ENCODE data around the gene CBX2.

Gene CBX2

GRCh38 chr17:79802039-79802735, 24.2 kb downstream of the CBX2 start:
- no peak for DNase-seq

GRCh38 chr17:79802736-79803420, 24.9 kb downstream of the CBX2 start:
- no peak for DNase-seq

- no peak for DNase-seq
These were observed 25.6 kb downstream of the CBX2 start for GRCh38 chr17:79803421-79803996.

- no peak for DNase-seq
These were observed 26.3 kb downstream of the CBX2 start for GRCh38 chr17:79803997-79804855.

- DNase-seq = no peak
These were observed 27.1 kb downstream of the CBX2 start for GRCh38 chr17:79804856-79805696.

- DNase-seq = no peak
These were observed 28.5 kb downstream of the CBX2 start for GRCh38 chr17:79806446-79806760.

- DNase-seq = no peak
These were observed 29.1 kb downstream of the CBX2 start for GRCh38 chr17:79806863-79807720.

- DNase-seq = peak; percentile 65
These were observed 31.0 kb downstream of the CBX2 start for GRCh38 chr17:79808763-79809529.

GRCh38 chr17:79809530-79810129, 31.7 kb downstream of the CBX2 start:
- no peak for DNase-seq

- DNase-seq = peak; percentile 72
These were observed 32.4 kb downstream of the CBX2 start for GRCh38 chr17:79810130-79811010.

- peak; percentile 50 for DNase-seq
These were observed 33.3 kb downstream of the CBX2 start for GRCh38 chr17:79811011-79811867.

GRCh38 chr17:79811868-79812352, 34.0 kb downstream of the CBX2 start:
- DNase-seq = no peak

- DNase-seq = no peak
These were observed 34.7 kb downstream of the CBX2 start for GRCh38 chr17:79812353-79813258.

GRCh38 chr17:79813297-79814126, 35.6 kb downstream of the CBX2 start:
- no peak for DNase-seq

GRCh38 chr17:79814127-79814973, 36.4 kb downstream of the CBX2 start:
- DNase-seq = no peak

All from kidney glomerular epithelial cell (primary cell).